ENCODE measurements around the gene FBXW5.

Gene FBXW5

GRCh38 chr9:136925414-136926153, 19.0 kb downstream of the FBXW5 start:
- no peak for TF ChIP-seq REST (IDR thresholded peaks at IDR 0.05; ENCODE audit: insufficient read depth in 1 of 2, low read depth in 2 of 2, low read length in 2 of 2)
- no peak for TF ChIP-seq POLR2AphosphoS5 (IDR thresholded peaks at IDR 0.05; ENCODE audit: low read depth, low read length)
- TF ChIP-seq FOXP2 (optimal IDR thresholded peaks at IDR 0.05; ENCODE audit: borderline replicate concordance, extremely low read depth, extremely low read length, insufficient read depth) = no peak
- TF ChIP-seq TAF1 (IDR thresholded peaks at IDR 0.05; ENCODE audit: borderline replicate concordance, insufficient read depth, low read length) = no peak
- no peak for TF ChIP-seq SIN3A (IDR thresholded peaks at IDR 0.05; ENCODE audit: borderline replicate concordance, insufficient read depth, low read length)

- no peak for TF ChIP-seq FOXP2 (optimal IDR thresholded peaks at IDR 0.05; ENCODE audit: borderline replicate concordance, extremely low read depth, extremely low read length, insufficient read depth)
- no peak for TF ChIP-seq REST (IDR thresholded peaks at IDR 0.05; ENCODE audit: insufficient read depth in 1 of 2, low read depth in 2 of 2, low read length in 2 of 2)
- no peak for TF ChIP-seq POLR2AphosphoS5 (IDR thresholded peaks at IDR 0.05; ENCODE audit: low read depth, low read length)
- no peak for TF ChIP-seq SIN3A (IDR thresholded peaks at IDR 0.05; ENCODE audit: borderline replicate concordance, insufficient read depth, low read length)
- TF ChIP-seq TAF1 (IDR thresholded peaks at IDR 0.05; ENCODE audit: borderline replicate concordance, insufficient read depth, low read length) = no peak
Observed at GRCh38 chr9:136923881-136924280, 20.7 kb downstream of the FBXW5 start.

GRCh38 chr9:136922540-136922939, 22.0 kb downstream of the FBXW5 start:
- no peak for TF ChIP-seq POLR2AphosphoS5 (IDR thresholded peaks at IDR 0.05; ENCODE audit: low read depth, low read length)
- no peak for TF ChIP-seq SIN3A (IDR thresholded peaks at IDR 0.05; ENCODE audit: borderline replicate concordance, insufficient read depth, low read length)
- TF ChIP-seq REST (IDR thresholded peaks at IDR 0.05; ENCODE audit: insufficient read depth in 1 of 2, low read depth in 2 of 2, low read length in 2 of 2) = no peak
- no peak for TF ChIP-seq FOXP2 (optimal IDR thresholded peaks at IDR 0.05; ENCODE audit: borderline replicate concordance, extremely low read depth, extremely low read length, insufficient read depth)
- no peak for TF ChIP-seq TAF1 (IDR thresholded peaks at IDR 0.05; ENCODE audit: borderline replicate concordance, insufficient read depth, low read length)

GRCh38 chr9:136921718-136922117, 22.8 kb downstream of the FBXW5 start:
- TF ChIP-seq POLR2AphosphoS5 (IDR thresholded peaks at IDR 0.05; ENCODE audit: low read depth, low read length) (no peak), FOXP2 (optimal IDR thresholded peaks at IDR 0.05; ENCODE audit: borderline replicate concordance, extremely low read depth, extremely low read length, insufficient read depth) (no peak), SIN3A (IDR thresholded peaks at IDR 0.05; ENCODE audit: borderline replicate concordance, insufficient read depth, low read length) (no peak), TAF1 (IDR thresholded peaks at IDR 0.05; ENCODE audit: borderline replicate concordance, insufficient read depth, low read length) (no peak), REST (IDR thresholded peaks at IDR 0.05; ENCODE audit: insufficient read depth in 1 of 2, low read depth in 2 of 2, low read length in 2 of 2) (no peak)
